ENCODE results near the gene RAPGEF5.

GRCh38 chr7:22214000-22214399 lies 143.0 kb downstream of the RAPGEF5 start:
- TF ChIP-seq CTCF (IDR thresholded peaks at IDR 0.05) (no peak), POLR2A (IDR thresholded peaks at IDR 0.05) (no peak)
